ENCODE measurements around the gene PRR14. TPM values are rescaled to one million over a fixed set of nuclear protein-coding genes. Genes with fewer than 3 reads are reported as not detected.
A peak's percentile ranks its signal among the peaks of the same experiment; 100 is the strongest.

PRR14 gene
- total RNA-seq, 1 experiment from 2014 or later = 28.2 TPM

DNA sequence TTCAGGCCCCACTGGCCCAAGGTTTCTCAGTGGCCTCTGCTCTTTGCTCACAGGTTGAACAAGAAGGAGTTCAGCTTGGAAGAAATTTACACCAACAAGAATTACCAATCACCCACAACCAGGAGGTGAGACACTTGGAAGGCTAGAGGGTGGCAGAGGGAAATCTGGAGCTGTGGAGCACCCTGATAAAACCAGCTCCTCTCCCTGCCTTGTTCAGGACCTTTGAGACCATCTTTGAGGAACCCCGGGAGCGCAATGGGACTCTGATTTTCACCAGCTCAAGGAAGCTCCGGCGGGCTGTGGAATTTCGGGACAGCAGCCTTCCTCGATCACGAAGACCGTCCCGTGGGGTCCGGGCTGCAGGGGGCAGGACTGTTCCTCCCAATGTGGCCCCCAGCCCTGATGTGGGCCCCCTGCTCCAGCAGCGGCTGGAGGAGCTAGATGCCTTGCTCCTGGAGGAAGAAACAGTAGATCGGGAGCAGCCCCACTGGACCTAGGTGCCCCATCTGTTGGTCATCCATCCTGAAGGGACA is 5.1 kb downstream of the PRR14 start:
- Mint-ChIP-seq H3K4me1 (ENCODE audit: low read depth, unreplicated experiment) (peaks cover 17% of the 10 kb centered on the region), H3K4me3 (ENCODE audit: unreplicated experiment) (no peak overlapping the region), H3K9me3 (ENCODE audit: unreplicated experiment) (no peaks in the 10 kb centered on the region), H3K27me3 (ENCODE audit: insufficient read depth, unreplicated experiment) (no peaks in the 10 kb centered on the region), H3K36me3 (ENCODE audit: insufficient read depth, unreplicated experiment) (peaks cover 38% of the 10 kb centered on the region), H3K27ac (ENCODE audit: unreplicated experiment) (no peak overlapping the region)
- intact Hi-C loops (cut with micrococcal nuclease; ENCODE audit: unreplicated experiment) = loop anchor here (10.0 kb wide), 3 partner anchors 89 to 269 kb away; partner anchors contain the start of genes FBXL19, PHKG2 and ZNF768
- H3K9me3 ChIP-seq = no peaks in the 10 kb centered on the region
- DNase-seq = no peak
- H3K27me3 ChIP-seq (replicated peaks; ENCODE audit: control insufficient read depth, insufficient read depth, low read length) = no peaks in the 10 kb centered on the region
- TF ChIP-seq, protein P1, sequence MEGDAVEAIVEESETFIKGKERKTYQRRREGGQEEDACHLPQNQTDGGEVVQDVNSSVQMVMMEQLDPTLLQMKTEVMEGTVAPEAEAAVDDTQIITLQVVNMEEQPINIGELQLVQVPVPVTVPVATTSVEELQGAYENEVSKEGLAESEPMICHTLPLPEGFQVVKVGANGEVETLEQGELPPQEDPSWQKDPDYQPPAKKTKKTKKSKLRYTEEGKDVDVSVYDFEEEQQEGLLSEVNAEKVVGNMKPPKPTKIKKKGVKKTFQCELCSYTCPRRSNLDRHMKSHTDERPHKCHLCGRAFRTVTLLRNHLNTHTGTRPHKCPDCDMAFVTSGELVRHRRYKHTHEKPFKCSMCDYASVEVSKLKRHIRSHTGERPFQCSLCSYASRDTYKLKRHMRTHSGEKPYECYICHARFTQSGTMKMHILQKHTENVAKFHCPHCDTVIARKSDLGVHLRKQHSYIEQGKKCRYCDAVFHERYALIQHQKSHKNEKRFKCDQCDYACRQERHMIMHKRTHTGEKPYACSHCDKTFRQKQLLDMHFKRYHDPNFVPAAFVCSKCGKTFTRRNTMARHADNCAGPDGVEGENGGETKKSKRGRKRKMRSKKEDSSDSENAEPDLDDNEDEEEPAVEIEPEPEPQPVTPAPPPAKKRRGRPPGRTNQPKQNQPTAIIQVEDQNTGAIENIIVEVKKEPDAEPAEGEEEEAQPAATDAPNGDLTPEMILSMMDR (IDR thresholded peaks at IDR 0.05; ENCODE audit: insufficient read depth in 1 of 2, low read depth in 1 of 2, low read length in 1 of 2, severe bottlenecking in 1 of 2, unreplicated experiment in 1 of 2) = no peak
- no peaks in the 10 kb centered on the region; the same call in 1 of the 2 replicates for H3K4me1 ChIP-seq
- H3K36me3 ChIP-seq (ENCODE audit: control insufficient read depth, insufficient read depth, low read length) = peaks cover 2% of the 10 kb centered on the region
- POLR2A ChIA-PET = no interaction called here
- CTCF ChIA-PET = no interaction called here
- no TSS peak for BruUV-seq (replicated peaks)
- no peak overlapping the region for H3K4me3 ChIP-seq (ENCODE audit: low read depth, low read length)

DNA sequence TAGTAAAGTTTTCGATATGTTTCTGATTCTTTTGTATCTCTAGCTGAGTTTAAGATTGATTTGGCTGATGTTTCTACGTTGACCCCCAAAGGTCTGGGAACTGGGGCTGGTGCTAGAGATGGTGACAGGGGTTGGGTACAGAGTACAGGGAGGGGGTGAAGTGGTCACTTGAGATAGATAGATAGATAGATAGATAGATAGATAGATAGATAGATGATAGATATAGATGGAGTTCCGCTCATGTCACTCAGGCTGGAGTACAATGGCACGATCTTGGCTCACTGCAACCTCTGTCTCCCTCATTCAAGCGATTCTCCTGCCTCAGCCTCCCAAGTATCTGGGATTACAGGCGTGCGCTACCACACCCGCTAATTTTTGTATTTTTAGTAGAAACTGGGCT is 5.6 kb downstream of the PRR14 start:
- no peaks in the 10 kb centered on the region for H3K9me3 Mint-ChIP-seq (ENCODE audit: unreplicated experiment)
- Histone ChIP-seq H3K4me1 (no peaks in the 10 kb centered on the region; the same call in 1 of the 2 replicates), H3K4me3 (ENCODE audit: low read depth, low read length) (no peak overlapping the region), H3K9me3 (no peaks in the 10 kb centered on the region), H3K27me3 (replicated peaks; ENCODE audit: control insufficient read depth, insufficient read depth, low read length) (no peaks in the 10 kb centered on the region), H3K36me3 (ENCODE audit: control insufficient read depth, insufficient read depth, low read length) (peaks cover 2% of the 10 kb centered on the region)
- POLR2A ChIA-PET = no interaction called here
- TF ChIP-seq, protein P1 (IDR thresholded peaks at IDR 0.05; ENCODE audit: insufficient read depth in 1 of 2, low read depth in 1 of 2, low read length in 1 of 2, severe bottlenecking in 1 of 2, unreplicated experiment in 1 of 2) = no peak
- CTCF ChIA-PET = no interaction called here
- H3K4me1 Mint-ChIP-seq (ENCODE audit: low read depth, unreplicated experiment) = peaks cover 21% of the 10 kb centered on the region
- BruUV-seq (replicated peaks) = no TSS peak
- no peaks in the 10 kb centered on the region for H3K27me3 Mint-ChIP-seq (ENCODE audit: insufficient read depth, unreplicated experiment)
- DNase-seq = no peak
- no peak overlapping the region for H3K4me3 Mint-ChIP-seq (ENCODE audit: unreplicated experiment)
- H3K36me3 Mint-ChIP-seq (ENCODE audit: insufficient read depth, unreplicated experiment) = peaks cover 40% of the 10 kb centered on the region
- H3K27ac Mint-ChIP-seq (ENCODE audit: unreplicated experiment) = peak overlapping the region; percentile 96
- intact Hi-C loops (cut with micrococcal nuclease; ENCODE audit: unreplicated experiment) = loop anchor here (10.0 kb wide), 3 partner anchors 88 to 268 kb away; partner anchors contain the start of genes FBXL19, PHKG2 and ZNF768

DNA sequence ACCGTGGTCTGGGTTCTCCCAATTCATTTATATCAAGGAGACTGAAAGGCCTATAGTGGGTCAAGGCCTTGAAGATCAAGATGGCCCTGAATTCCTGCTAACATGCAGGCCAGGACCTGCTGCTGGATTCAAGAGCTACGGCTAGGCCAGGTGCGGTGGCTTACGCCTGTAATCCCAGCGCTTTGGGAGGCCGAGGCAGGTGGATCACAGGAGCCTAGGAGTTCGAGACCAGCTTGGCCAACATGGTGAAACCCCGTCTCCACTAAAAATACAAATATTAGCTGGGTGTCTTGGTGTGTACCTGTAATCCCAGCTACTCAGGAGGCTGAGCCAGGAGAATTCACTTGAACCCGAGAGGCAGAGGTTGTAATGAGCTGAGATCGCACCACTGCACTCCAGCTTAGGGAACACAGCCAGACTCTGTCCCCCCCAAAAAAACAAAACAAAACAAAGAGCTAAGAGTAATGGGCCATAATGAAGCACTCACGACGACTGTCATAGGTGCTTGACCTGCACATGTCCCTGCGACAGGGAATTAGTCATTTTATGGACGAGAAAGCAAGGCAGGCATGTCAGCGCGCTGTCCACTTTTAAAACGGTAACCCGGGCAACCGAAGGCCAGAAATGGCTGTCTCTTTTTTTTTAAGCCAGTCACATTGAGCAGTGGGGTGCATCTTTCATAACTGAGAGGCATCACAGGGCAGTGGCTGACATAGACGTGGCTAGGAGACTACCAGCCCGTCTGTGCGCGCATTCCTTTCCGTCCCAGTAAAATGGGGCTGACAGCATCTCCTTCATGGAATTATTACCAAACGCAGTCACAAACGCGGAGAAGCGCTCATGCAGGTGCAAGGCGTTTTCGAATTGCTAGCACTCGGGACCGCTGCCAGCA is 6.5 kb downstream of the PRR14 start:
- Histone ChIP-seq H3K27me3 (replicated peaks; ENCODE audit: control insufficient read depth, insufficient read depth, low read length) (no peaks in the 10 kb centered on the region), H3K4me3 (ENCODE audit: low read depth, low read length) (peak overlapping the region; percentile 50), H3K4me1 (no peaks in the 10 kb centered on the region; the same call in 1 of the 2 replicates), H3K9me3 (no peaks in the 10 kb centered on the region), H3K36me3 (ENCODE audit: control insufficient read depth, insufficient read depth, low read length) (peaks cover 2% of the 10 kb centered on the region)
- Mint-ChIP-seq H3K27ac (ENCODE audit: unreplicated experiment) (peak overlapping the region; percentile 96), H3K4me3 (ENCODE audit: unreplicated experiment) (peak overlapping the region; percentile 90), H3K36me3 (ENCODE audit: insufficient read depth, unreplicated experiment) (peaks cover 42% of the 10 kb centered on the region), H3K9me3 (ENCODE audit: unreplicated experiment) (no peaks in the 10 kb centered on the region), H3K27me3 (ENCODE audit: insufficient read depth, unreplicated experiment) (no peaks in the 10 kb centered on the region), H3K4me1 (ENCODE audit: low read depth, unreplicated experiment) (peaks cover 17% of the 10 kb centered on the region)
- TF ChIP-seq, protein P1 (IDR thresholded peaks at IDR 0.05; ENCODE audit: insufficient read depth in 1 of 2, low read depth in 1 of 2, low read length in 1 of 2, severe bottlenecking in 1 of 2, unreplicated experiment in 1 of 2) = no peak
- ChIA-PET CTCF (no interaction called here), POLR2A (no interaction called here)
- intact Hi-C loops (cut with micrococcal nuclease; ENCODE audit: unreplicated experiment) = loop anchor here (10.0 kb wide), 3 partner anchors 88 to 268 kb away; partner anchors contain the start of genes FBXL19, PHKG2 and ZNF768
- BruUV-seq (replicated peaks) = TSS peak; percentile 40
- DNase-seq = peak in 1 of 2 experiments; percentile 54
